H9 (cell line): ENCODE data around the gene TMA7B. TPM values are rescaled to one million over a fixed set of nuclear protein-coding genes. Genes with fewer than 3 reads are reported as not detected.

Experiments used
- DNase-seq: peaks from one replicate; pipeline ENCODE4 v3.0.0-alpha.2; 2017
- H2AFZ ChIP-seq: one replicate; pipeline ENCODE4 v1.6.1; 2013; ENCODE audit warnings: mild to moderate bottlenecking, low read length, control low read depth, moderate library complexity
- H2AK5ac ChIP-seq: 2 replicates; pipeline ENCODE4 v1.6.1; 2013; ENCODE audit warnings: low read length, control low read depth, mixed read lengths; ENCODE audit not compliant: insufficient read length
- H2BK120ac ChIP-seq: one replicate; pipeline ENCODE4 v1.6.1; 2013; ENCODE audit warnings: low read depth, mild to moderate bottlenecking, low read length, control low read depth, inconsistent platforms; ENCODE audit not compliant: poor library complexity, severe bottlenecking
- H2BK12ac ChIP-seq: 2 replicates; pipeline ENCODE4 v1.6.1; 2013; ENCODE audit warnings: low read length, control low read depth, mixed read lengths, low read depth; ENCODE audit not compliant: insufficient read length
- H2BK15ac ChIP-seq: 2 replicates; pipeline ENCODE4 v1.6.1; 2013; ENCODE audit warnings: low read depth, low read length, control low read depth
- H2BK20ac ChIP-seq: one replicate; pipeline ENCODE4 v1.6.1; 2013; ENCODE audit warnings: low read depth, mild to moderate bottlenecking, low read length, control low read depth, inconsistent platforms; ENCODE audit not compliant: poor library complexity, severe bottlenecking
- H2BK5ac ChIP-seq: 2 replicates; pipeline ENCODE4 v1.6.1; 2013; ENCODE audit warnings: low read length, control low read depth, mixed read lengths; ENCODE audit not compliant: insufficient read length
- H3K14ac ChIP-seq: 2 replicates; pipeline ENCODE4 v1.6.1; 2013; ENCODE audit warnings: low read length, control low read depth; ENCODE audit not compliant: insufficient read depth
- H3K18ac ChIP-seq: 2 replicates; pipeline ENCODE4 v1.6.1; 2013; ENCODE audit warnings: low read depth, mild to moderate bottlenecking, mixed read lengths, low read length, control low read depth; ENCODE audit not compliant: insufficient read length
- H3K23ac ChIP-seq: 2 replicates; pipeline ENCODE4 v1.6.1; 2013; ENCODE audit warnings: low read length, control low read depth, mixed read lengths, low read depth; ENCODE audit not compliant: insufficient read length
- H3K23me2 ChIP-seq: 2 replicates; pipeline ENCODE4 v1.6.1; 2013; ENCODE audit warnings: low read depth, mild to moderate bottlenecking, mixed read lengths, low read length, control low read depth; ENCODE audit not compliant: insufficient read length, poor library complexity, severe bottlenecking
- H3K27ac ChIP-seq: 2 replicates; pipeline ENCODE4 v1.5.1; 2013; ENCODE audit warnings: low read length, control low read depth, mixed read lengths, low read depth; ENCODE audit not compliant: insufficient read length
- H3K27me3 ChIP-seq: 2 replicates; pipeline ENCODE4 v1.6.1; 2013; ENCODE audit warnings: low read length, control low read depth, inconsistent platforms; ENCODE audit not compliant: insufficient read depth
- H3K4ac ChIP-seq: 2 replicates; pipeline ENCODE4 v1.6.1; 2013; ENCODE audit warnings: low read depth, mild to moderate bottlenecking, control low read depth, inconsistent platforms, low read length, moderate library complexity
- H3K4me1 ChIP-seq: 2 replicates; pipeline ENCODE4 v1.6.1; 2013; ENCODE audit warnings: low read length, control low read depth, inconsistent platforms; ENCODE audit not compliant: insufficient read depth
- H3K4me2 ChIP-seq: 2 replicates; pipeline ENCODE4 v1.6.1; 2013; ENCODE audit warnings: low read length, control low read depth, mixed read lengths; ENCODE audit not compliant: insufficient read length, insufficient read depth
- H3K56ac ChIP-seq: 2 replicates; pipeline ENCODE4 v1.6.1; 2013; ENCODE audit warnings: low read depth, mild to moderate bottlenecking, mixed read lengths, low read length, control low read depth; ENCODE audit not compliant: insufficient read length
- H3K79me1 ChIP-seq: 2 replicates; pipeline ENCODE4 v1.6.1; 2013; ENCODE audit warnings: low read depth, mild to moderate bottlenecking, moderate library complexity, low read length, control low read depth, inconsistent platforms; ENCODE audit not compliant: insufficient read depth, poor library complexity, severe bottlenecking
- H3K79me2 ChIP-seq: 2 replicates; pipeline ENCODE4 v1.6.1; 2013; ENCODE audit warnings: low read length, control low read depth, inconsistent platforms; ENCODE audit not compliant: insufficient read depth
- H3K9ac ChIP-seq: 2 replicates; pipeline ENCODE4 v1.6.1; 2013; ENCODE audit warnings: low read length, control low read depth, mixed read lengths; ENCODE audit not compliant: insufficient read length; ENCODE audit errors: extremely low read depth
- H3K9me3 ChIP-seq: one replicate; pipeline ENCODE4 v1.6.1; 2013; ENCODE audit warnings: low read depth, low read length, inconsistent platforms; ENCODE audit not compliant: control insufficient read depth
- H3T11ph ChIP-seq: one replicate; pipeline ENCODE4 v1.6.1; 2013; ENCODE audit warnings: mild to moderate bottlenecking, low read length, control low read depth, inconsistent platforms
- H4K20me1 ChIP-seq: one replicate; pipeline ENCODE4 v1.6.1; 2013; ENCODE audit not compliant: control insufficient read depth, insufficient read length, insufficient read depth
- H4K5ac ChIP-seq: 2 replicates; pipeline ENCODE4 v1.6.1; 2013; ENCODE audit warnings: low read depth, mild to moderate bottlenecking, mixed read lengths, low read length, control low read depth; ENCODE audit not compliant: insufficient read length
- H4K8ac ChIP-seq: replicated peaks from 2 replicates; pipeline ENCODE4 v1.6.1; 2013; ENCODE audit warnings: low read length, control low read depth, mixed read lengths, low read depth; ENCODE audit not compliant: insufficient read length
- H4K91ac ChIP-seq: 2 replicates; pipeline ENCODE4 v1.6.1; 2013; ENCODE audit warnings: low read depth, mild to moderate bottlenecking, moderate library complexity, mixed read lengths, low read length, control low read depth; ENCODE audit not compliant: insufficient read length
- H3K27ac Mint-ChIP-seq, 3 experiments: 2 replicates in 2 of 3; 3 replicates in 1 of 3; pipeline ENCODE4 v1.8.0; 2020 to 2021; ENCODE audit warnings: mixed read lengths in 3 of 3, mild to moderate bottlenecking in 1 of 3, moderate library complexity in 1 of 3
- H3K27me3 Mint-ChIP-seq: 2 replicates; pipeline ENCODE4 v1.8.0; 2021; ENCODE audit warnings: low read depth, mild to moderate bottlenecking, moderate library complexity, mixed read lengths
- H3K36me3 Mint-ChIP-seq, 3 experiments: 2 replicates in 2 of 3; 3 replicates in 1 of 3; pipeline ENCODE4 v1.8.0; 2020 to 2021; ENCODE audit warnings: low read depth in 3 of 3, mixed read lengths in 3 of 3; ENCODE audit not compliant: insufficient read depth in 1 of 3
- H3K4me1 Mint-ChIP-seq, 2 experiments: 2 replicates each; pipeline ENCODE4 v1.8.0; 2020; ENCODE audit warnings: mixed read lengths in 2 of 2
- H3K4me3 Mint-ChIP-seq, 2 experiments: 2 replicates in 1 of 2; 3 replicates in 1 of 2; pipeline ENCODE4 v1.8.0; 2020 to 2021; ENCODE audit warnings: mild to moderate bottlenecking in 2 of 2, mixed read lengths in 2 of 2, moderate library complexity in 1 of 2
- H3K9me3 Mint-ChIP-seq, 2 experiments: 2 replicates in 1 of 2; 3 replicates in 1 of 2; pipeline ENCODE4 v1.8.0; 2020; ENCODE audit warnings: mild to moderate bottlenecking in 2 of 2, mixed read lengths in 2 of 2, moderate library complexity in 1 of 2
- WGBS: extraction: QIAGEN DNeasy Blood & Tissue Kit; methylation state at CpG from one replicate; pipeline ENCODE4 v1.1.7; 2013; ENCODE audit warnings: missing lambda C conversion rate, low lambda C conversion rate, mixed read lengths; ENCODE audit not compliant: insufficient read length; ENCODE audit errors: extremely low coverage; 5-methylcytosine and 5-hydroxymethylcytosine counted together
- total RNA-seq: library from RNA; stranded (reverse); gene quantifications from 2 replicates; pipeline ENCODE4 v1.2.1, GENCODE V29; 2021
- TF ChIP-seq, protein P1 (sequence below): fragments of 200-600 bp; sonication (generic); conservative IDR thresholded peaks from 3 replicates; pipeline ENCODE4 v1.8.0; 2021; ENCODE audit warnings: antibody characterized with exemption, mild to moderate bottlenecking

The TMA7B gene
- total RNA-seq, 1 experiment from 2014 or later, result not detected

DNA sequence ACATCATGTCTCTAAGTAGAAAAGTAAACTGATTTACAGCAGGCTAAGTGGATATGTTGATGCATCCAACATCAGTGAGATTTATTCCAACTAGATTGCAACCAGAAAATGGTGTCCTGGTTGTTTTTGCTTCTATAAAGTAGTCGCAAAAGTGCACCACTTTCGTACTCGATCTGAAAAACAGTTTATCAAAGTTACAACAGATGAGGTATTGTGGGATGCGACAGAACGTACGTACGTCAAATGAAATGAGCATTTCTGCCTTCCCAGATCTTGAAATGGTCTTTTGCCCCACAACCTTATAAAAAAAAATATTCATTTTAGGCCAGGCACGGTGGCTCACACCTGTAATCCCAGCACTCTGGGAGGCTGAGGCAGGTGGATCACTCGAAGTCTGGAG lies 45.6 kb upstream of the TMA7B start:
- H3K79me2 ChIP-seq, result no peaks in the 10 kb centered on the region
- H3K9me3 ChIP-seq, result no peaks in the 10 kb centered on the region
- TF ChIP-seq, protein P1, sequence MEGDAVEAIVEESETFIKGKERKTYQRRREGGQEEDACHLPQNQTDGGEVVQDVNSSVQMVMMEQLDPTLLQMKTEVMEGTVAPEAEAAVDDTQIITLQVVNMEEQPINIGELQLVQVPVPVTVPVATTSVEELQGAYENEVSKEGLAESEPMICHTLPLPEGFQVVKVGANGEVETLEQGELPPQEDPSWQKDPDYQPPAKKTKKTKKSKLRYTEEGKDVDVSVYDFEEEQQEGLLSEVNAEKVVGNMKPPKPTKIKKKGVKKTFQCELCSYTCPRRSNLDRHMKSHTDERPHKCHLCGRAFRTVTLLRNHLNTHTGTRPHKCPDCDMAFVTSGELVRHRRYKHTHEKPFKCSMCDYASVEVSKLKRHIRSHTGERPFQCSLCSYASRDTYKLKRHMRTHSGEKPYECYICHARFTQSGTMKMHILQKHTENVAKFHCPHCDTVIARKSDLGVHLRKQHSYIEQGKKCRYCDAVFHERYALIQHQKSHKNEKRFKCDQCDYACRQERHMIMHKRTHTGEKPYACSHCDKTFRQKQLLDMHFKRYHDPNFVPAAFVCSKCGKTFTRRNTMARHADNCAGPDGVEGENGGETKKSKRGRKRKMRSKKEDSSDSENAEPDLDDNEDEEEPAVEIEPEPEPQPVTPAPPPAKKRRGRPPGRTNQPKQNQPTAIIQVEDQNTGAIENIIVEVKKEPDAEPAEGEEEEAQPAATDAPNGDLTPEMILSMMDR, result no peak

More for the DNA sequence above, 45.6 kb upstream of the TMA7B start:
- H3K23ac ChIP-seq, result no peak overlapping the region
- no peaks in the 10 kb centered on the region for H3K9me3 Mint-ChIP-seq
- H4K91ac ChIP-seq, result no peak overlapping the region
- H2BK120ac ChIP-seq, result no peak overlapping the region
- no peak overlapping the region for H3K18ac ChIP-seq
- H2BK12ac ChIP-seq, result no peak overlapping the region
- no peaks in the 10 kb centered on the region for H4K20me1 ChIP-seq
- H3K14ac ChIP-seq, result no peak overlapping the region
- no peaks in the 10 kb centered on the region for H3K36me3 Mint-ChIP-seq
- H3K4me1 ChIP-seq, result no peaks in the 10 kb centered on the region
- no peak overlapping the region for H3K4me2 ChIP-seq
- no peaks in the 10 kb centered on the region for H3K27me3 ChIP-seq
- H2AK5ac ChIP-seq, result no peak overlapping the region
- no peak overlapping the region for H3T11ph ChIP-seq
- no CpG with 5 or more reads among the region's 9 CpGs for WGBS
- peaks cover 4% of the 10 kb centered on the region for H3K27me3 Mint-ChIP-seq
- no peak overlapping the region for H4K5ac ChIP-seq
- peaks cover 13 to 33% of the 10 kb centered on the region in 2 experiments for H3K4me1 Mint-ChIP-seq
- H3K4me3 Mint-ChIP-seq, result no peak overlapping the region
- no peak overlapping the region for H2AFZ ChIP-seq
- H4K8ac ChIP-seq, result no peak overlapping the region
- H3K9ac ChIP-seq, result no peak overlapping the region
- no peaks in the 10 kb centered on the region for H3K23me2 ChIP-seq
- H3K27ac Mint-ChIP-seq, result no peak overlapping the region
- no peak overlapping the region for H3K56ac ChIP-seq
- no peaks in the 10 kb centered on the region for H3K79me1 ChIP-seq
- H2BK5ac ChIP-seq, result no peak overlapping the region
- no peak overlapping the region for H3K4ac ChIP-seq
- H2BK20ac ChIP-seq, result no peak overlapping the region
- no peak for DNase-seq
- no peak overlapping the region for H3K27ac ChIP-seq
- H2BK15ac ChIP-seq, result no peak overlapping the region
